Right kidney (tissue), 1 donor: ENCODE data around the gene GHRL.
"Not testable (repeated sequence)": the region's sequence is repeated elsewhere in the genome, so short reads cannot be mapped to it uniquely, and the experiment has no call there.

ENCODE experiments used
- DNase-seq: peaks from one replicate; pipeline ENCODE4 v3.0.0-alpha.2; 2016

GHRL gene

DNA sequence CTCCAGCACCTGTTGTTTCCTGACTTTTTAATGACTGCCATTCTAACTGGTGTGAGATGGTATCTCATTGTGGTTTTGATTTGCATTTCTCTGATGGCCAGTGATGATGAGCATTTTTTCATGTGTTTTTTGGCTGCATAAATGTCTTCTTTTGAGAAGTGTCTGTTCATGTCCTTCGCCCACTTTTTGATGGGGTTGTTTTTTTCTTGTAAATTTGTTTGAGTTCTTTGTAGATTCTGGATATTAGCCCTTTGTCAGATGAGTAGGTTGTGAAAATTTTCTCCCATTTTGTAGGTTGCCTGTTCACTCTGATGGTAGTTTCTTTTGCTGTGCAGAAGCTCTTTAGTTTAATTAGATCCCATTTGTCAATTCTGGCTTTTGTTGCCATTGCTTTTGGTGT, 5.3 kb upstream of the GHRL start:
- DNase-seq = not testable (repeated sequence)

DNA sequence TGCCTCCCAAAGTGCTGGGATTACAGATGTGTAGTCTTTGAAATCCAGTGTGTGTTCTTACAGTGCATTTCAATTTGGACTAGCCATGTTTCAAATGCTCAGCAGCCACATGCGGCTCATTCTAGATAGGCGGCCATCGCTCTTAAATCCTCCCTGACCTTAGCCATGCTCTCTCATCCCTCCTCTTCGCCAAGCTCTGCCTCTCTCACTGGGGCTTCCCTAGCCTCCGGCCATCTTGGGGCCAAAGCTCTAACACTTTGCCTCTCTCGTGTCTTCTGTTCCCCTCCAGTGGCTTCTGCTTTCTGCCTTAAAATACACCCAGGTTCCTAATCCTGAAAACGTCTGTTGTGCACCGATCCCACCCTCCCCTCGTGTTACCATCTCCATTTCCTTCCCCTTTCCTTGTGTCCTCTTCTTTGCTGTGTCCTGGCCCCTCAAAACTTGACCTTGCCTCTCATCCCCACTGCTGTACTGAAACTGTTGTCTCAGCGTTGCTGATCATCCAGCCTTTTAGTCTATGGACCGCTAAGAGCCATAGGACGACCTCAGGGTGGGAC, 1.4 kb upstream of the GHRL start:
- DNase-seq = no peak

- no peak for DNase-seq
Observed at GRCh38 chr3:10291641-10292040, 1.1 kb downstream of the GHRL start.

- peak; percentile 32 for DNase-seq
Observed at GRCh38 chr3:10290481-10291176, 2.1 kb downstream of the GHRL start.

- peak; percentile 40 for DNase-seq
Observed at GRCh38 chr3:10289787-10290355, 2.9 kb downstream of the GHRL start.

GRCh38 chr3:10289077-10289476, 3.7 kb downstream of the GHRL start:
- DNase-seq = no peak

DNA sequence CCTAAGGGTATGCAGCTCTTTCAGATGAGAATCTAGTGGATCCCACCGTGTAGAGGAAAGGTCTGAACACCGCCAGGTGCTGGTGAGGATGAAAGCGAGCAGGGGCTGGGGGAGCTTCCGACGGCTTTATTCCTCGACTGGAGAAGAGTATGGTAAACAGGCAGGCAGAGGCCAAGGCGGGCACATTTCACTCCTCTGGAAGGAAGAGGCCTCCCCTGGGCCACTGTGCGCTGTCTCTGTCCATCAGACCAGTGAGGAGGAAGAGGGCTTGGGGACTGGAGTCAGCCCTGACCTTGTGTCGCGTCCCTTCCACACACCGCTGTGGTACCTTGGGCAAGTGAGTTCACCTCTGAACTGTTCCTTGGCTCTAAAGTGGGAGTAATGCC, 4.2 kb downstream of the GHRL start:
- DNase-seq = no peak

DNA sequence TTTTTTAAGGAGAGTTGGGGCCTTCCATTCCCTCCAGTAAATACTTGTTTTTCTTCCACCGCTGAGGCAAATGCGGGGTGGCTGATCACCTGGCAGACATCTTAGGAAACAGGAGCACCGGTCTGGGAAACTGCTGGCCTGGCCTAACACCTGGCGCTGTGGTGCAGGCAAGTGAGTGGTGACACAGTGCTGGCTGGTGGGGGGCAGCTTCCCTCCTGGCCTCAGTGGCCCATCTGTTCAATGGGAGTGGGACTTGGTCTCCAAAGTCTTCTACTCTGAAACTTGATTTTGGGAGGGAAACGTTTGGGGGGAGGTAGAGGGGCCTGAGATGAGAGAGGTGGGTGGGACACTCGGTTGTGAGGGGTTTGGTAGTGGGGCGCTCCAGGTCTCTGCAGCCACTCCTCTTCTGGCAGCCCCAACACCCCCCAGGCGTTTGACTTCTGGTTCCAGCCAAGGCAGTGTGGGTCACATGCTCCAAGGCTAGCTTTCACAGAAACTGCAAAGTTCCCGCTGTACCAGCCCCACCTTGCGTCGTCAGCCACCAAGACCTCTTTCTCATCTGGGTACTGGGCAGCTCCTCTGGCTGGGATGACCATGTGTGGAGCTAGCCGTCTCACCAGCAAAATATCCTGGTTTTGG, 4.7 kb downstream of the GHRL start:
- DNase-seq = no peak

DNA sequence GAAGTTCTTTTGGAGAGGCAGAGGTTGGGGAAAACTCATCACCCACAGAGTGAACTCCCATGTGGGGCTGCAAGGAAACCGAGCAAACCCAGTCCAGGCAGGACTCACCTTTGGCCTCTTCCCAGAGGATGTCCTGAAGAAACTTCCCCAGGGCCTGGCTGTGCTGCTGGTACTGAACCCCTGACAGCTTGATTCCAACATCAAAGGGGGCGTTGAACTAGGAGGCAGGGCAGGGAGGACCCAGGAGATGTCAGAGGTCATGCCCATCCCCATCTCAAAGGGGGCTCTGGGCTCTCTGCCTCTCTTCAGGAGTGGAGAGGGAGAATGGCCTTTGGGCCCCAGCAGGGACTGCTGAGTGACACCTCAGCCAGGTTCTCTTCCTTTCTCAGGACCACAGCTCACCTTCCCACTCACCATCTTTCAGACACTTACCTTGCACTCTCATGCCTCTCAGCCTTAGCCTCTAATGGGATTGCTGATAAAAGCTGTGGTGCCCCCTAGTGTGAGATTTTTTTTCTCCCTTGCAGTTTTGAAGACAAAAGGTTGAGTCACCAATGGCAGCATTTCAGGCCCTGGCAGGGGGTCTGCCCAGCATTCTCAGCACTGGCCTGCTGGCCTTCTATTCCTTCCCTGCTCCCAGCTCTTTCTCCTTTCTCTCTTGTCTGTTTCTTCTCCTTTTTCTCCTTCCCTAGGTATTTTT, 6.0 kb downstream of the GHRL start:
- peak; percentile 34 for DNase-seq

DNA sequence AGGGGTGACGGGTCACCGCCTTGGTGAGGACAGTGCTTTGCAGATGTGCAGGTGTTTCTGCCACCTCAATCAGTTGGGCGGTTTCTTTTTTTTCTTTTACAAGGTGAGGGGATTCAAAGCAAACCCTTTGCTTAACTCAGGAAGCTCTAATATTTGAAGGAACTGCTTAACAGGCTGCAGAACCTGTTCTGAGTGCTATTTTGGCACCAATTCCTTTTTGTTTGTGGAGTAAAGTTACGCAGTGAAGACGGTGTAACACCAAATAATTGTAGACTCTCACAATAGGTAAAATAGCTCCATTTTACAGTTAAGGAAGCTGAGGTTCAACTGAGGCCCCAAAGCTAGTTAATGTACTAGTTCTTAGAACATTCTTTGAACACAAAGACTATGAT, 6.6 kb downstream of the GHRL start:
- no peak for DNase-seq

GRCh38 chr3:10285272-10286132, 7.2 kb downstream of the GHRL start:
- DNase-seq = peak; percentile 27

GRCh38 chr3:10284496-10284895, 8.3 kb downstream of the GHRL start:
- no peak for DNase-seq

- no peak for DNase-seq
Observed at GRCh38 chr3:10283638-10284037, 9.1 kb downstream of the GHRL start.

DNA sequence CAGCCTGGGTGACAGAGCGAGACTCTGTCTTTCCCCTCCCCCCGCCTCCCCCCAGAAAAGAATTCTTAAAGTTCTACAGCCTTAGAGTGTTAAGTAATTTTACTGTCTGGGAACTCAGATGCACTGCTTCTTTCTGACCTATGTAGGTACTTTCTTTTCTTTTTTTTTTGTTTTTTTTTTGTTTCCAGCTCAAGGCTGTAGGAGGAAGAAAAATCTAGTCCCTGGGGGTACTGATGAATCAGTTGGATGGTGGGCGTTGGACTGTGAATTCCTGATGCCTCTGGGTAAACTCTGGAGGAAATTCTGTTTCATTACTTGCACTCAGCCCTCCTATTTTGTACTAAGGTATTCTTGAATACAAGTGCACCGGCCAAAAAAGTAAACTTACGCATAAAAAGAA, 10.8 kb downstream of the GHRL start:
- DNase-seq = no peak

DNA sequence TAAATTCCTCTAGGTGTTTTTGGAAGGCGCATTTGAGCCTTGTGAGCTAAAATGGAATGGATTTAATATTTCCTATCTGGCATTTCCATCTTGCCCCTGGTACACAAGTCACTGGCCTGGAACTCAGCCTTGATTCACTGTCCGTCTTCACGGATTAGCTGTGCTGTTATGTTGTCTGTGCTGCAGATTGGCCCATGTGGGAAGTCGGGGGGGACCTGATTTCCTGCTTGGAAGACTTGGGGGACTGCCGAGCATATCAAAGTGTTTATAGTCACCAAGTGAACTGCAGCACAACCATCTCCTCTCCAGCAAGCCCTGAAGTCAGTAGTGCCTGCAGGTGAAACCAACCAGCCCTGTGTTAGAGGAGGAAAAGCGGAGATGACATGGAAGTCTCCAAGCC, 12.2 kb downstream of the GHRL start:
- DNase-seq = no peak

DNA sequence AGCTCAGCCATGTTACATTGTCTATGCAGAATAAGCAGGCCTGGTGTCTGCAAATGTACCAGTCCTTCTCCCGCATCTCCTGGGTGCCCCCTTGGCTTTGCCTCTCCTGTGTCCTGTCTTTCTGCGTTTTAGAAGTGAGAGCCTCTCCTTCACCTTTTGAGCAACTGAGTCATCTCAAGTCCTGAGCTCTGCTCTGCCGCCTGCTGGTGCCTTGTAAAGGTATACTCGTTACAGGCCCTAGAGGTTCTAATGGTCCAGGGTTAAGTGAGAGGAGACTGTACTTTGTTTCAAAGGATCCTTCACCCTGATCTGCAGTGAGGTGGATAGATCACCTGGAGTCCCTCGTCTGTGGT, 12.6 kb downstream of the GHRL start:
- DNase-seq = no peak

- no peak for DNase-seq
Observed at GRCh38 chr3:10279384-10280176, 13.2 kb downstream of the GHRL start.

- DNase-seq = no peak
Observed at GRCh38 chr3:10278501-10278900, 14.2 kb downstream of the GHRL start.

DNA sequence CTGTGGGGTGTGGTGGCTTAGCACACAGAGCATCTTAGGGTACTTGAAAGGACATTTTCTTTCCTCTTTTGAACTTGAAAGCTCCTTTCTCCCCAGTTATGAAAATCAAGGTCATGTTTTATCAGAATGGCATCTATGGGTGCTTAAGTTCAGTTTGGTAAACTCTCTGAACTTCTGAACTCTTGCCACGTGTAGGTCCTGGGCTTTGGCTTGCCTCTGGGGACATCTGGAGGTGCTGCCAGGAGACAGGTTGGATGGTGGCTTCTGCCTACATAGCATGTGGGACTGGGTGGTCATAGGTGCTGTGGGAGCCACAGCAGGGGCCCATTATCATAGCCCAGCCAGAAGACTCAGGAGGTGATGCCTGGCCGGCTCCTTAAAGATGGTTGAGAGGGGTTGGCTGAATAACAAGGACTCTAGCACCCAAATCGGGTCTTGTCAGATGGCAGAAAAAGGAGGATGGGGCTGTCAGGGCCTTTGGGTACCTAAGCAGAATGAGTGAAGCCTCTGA, 15.6 kb downstream of the GHRL start:
- no peak for DNase-seq

DNA sequence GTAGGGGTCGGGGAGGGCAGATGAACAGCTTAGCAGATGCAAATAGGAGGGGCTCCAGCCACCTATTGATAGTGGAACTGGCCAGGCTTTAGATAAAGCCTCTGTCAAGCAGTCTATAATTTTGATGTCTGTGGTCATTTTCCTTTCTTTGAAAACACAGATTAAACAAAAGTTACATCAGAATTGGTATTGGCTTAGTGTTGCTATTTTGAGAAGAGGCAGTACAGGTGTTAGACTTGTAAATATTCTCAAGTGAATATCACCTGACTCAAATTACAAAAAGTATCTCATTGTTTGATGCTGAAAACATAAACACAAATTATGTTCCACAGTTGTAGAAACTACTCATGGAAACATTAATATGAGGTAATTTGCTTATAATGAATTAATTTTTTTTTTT, 18.1 kb downstream of the GHRL start:
- DNase-seq = no peak

- no peak for DNase-seq
Observed at GRCh38 chr3:10273702-10274305, 18.9 kb downstream of the GHRL start.
